T-helper 2 cell (primary cell): ENCODE results near the gene FAM193B.

Experiments used
- DNase-seq, 5 experiments: peaks; one replicate each; pipeline versions ENCODE4 v3.0.0 to v3.0.0-alpha.2; 2012 to 2022

Gene FAM193B

GRCh38 chr5:177483994-177484901 lies 70.1 kb downstream of the FAM193B start:
- no peak for DNase-seq

- DNase-seq = no peak
Measured at GRCh38 chr5:177483042-177483441, 71.3 kb downstream of the FAM193B start.

- no peak for DNase-seq
Measured at GRCh38 chr5:177482359-177482795, 72.0 kb downstream of the FAM193B start.

GRCh38 chr5:177479774-177480173 lies 74.6 kb downstream of the FAM193B start:
- no peak for DNase-seq

- DNase-seq = peak in 1 of 5 experiments; percentile 41
Measured at GRCh38 chr5:177478711-177479646, 75.4 kb downstream of the FAM193B start.

GRCh38 chr5:177477701-177478477 lies 76.5 kb downstream of the FAM193B start:
- DNase-seq = no peak

GRCh38 chr5:177476531-177477233 lies 77.7 kb downstream of the FAM193B start:
- no peak for DNase-seq

GRCh38 chr5:177475563-177476427 lies 78.6 kb downstream of the FAM193B start:
- no peak for DNase-seq

GRCh38 chr5:177474846-177475562 lies 79.4 kb downstream of the FAM193B start:
- no peak for DNase-seq

- DNase-seq = no peak
Measured at GRCh38 chr5:177474002-177474476, 80.3 kb downstream of the FAM193B start.

GRCh38 chr5:177473443-177474001 lies 80.8 kb downstream of the FAM193B start, which contains the start of gene DBN1:
Gene DBN1, minus strand, starts transcription at chr5:177473634. Its CDS starts 113 bp downstream, at chr5:177473521.
- no peak for DNase-seq

GRCh38 chr5:177472460-177473442 lies 81.6 kb downstream of the FAM193B start:
- peak in 3 of 5 experiments; percentile 17 to 70 (median 52) for DNase-seq

GRCh38 chr5:177471610-177472356 lies 82.6 kb downstream of the FAM193B start:
- peak in 1 of 5 experiments; percentile 66 for DNase-seq

GRCh38 chr5:177470759-177471536 lies 83.4 kb downstream of the FAM193B start:
- no peak for DNase-seq
